CD14-positive monocyte (primary cell): ENCODE results near the gene CDH23. TPM values are rescaled to one million over a fixed set of nuclear protein-coding genes. Genes with fewer than 3 reads are reported as not detected.

ENCODE experiments used
- DNase-seq, 3 donors: peaks; one replicate each; pipeline ENCODE4 v3.0.0-alpha.2; 2011 to 2022
- H2AFZ ChIP-seq: 2 replicates; pipeline ENCODE4 v1.6.0; 2012; ENCODE audit warnings: mild to moderate bottlenecking, low read depth, low read length, inconsistent platforms; ENCODE audit not compliant: insufficient read depth, poor library complexity, severe bottlenecking
- H3K27ac ChIP-seq, 2 donors: 1 replicate in 1 of 2; 2 replicates in 1 of 2; pipeline ENCODE4 v1.5.1; 2012 to 2013; ENCODE audit warnings: low read length in 2 of 2, control low read depth in 1 of 2, inconsistent platforms in 1 of 2, low read depth in 1 of 2, mild to moderate bottlenecking in 1 of 2
- H3K27me3 ChIP-seq, 2 donors: one replicate each; pipeline versions ENCODE4 v1.6.0 to v1.6.1; 2011 to 2013; ENCODE audit warnings: low read length in 2 of 2; ENCODE audit not compliant: control insufficient read depth in 2 of 2, insufficient read depth in 2 of 2
- H3K36me3 ChIP-seq, 2 donors: replicated peaks in 1 of 2; 1 replicate in 1 of 2; 2 replicates in 1 of 2; pipeline versions ENCODE4 v1.5.1 to v1.6.1; 2012 to 2013; ENCODE audit warnings: low read length in 2 of 2, control low read depth in 1 of 2, inconsistent platforms in 1 of 2, mild to moderate bottlenecking in 1 of 2; ENCODE audit not compliant: insufficient read depth in 2 of 2, control insufficient read depth in 1 of 2
- H3K4me1 ChIP-seq, 2 donors: 1 replicate in 1 of 2; 2 replicates in 1 of 2; pipeline versions ENCODE4 v1.5.1 to v1.6.1; 2012 to 2013; ENCODE audit warnings: low read length in 2 of 2, control low read depth in 1 of 2, inconsistent platforms in 1 of 2, mild to moderate bottlenecking in 1 of 2, moderate library complexity in 1 of 2; ENCODE audit not compliant: insufficient read depth in 2 of 2, control insufficient read depth in 1 of 2
- H3K4me2 ChIP-seq: replicated peaks from 2 replicates; pipeline ENCODE3; 2012; ENCODE audit warnings: low read length, moderate library complexity, mild to moderate bottlenecking; ENCODE audit not compliant: poor library complexity, severe bottlenecking; ENCODE audit errors: extremely low read depth
- H3K4me3 ChIP-seq, 3 experiments: fragments of 200-600 bp in 1 of 3; sonication (generic) in 1 of 3; replicated peaks in 1 of 3; 1 replicate in 2 of 3; 2 replicates in 1 of 3; pipeline ENCODE4 v1.5.1; 2011 to 2013; ENCODE audit warnings: low read length in 3 of 3, mild to moderate bottlenecking in 3 of 3, control low read depth in 2 of 3, low read depth in 2 of 3, inconsistent platforms in 1 of 3, moderate library complexity in 1 of 3
- H3K79me2 ChIP-seq: 2 replicates; pipeline ENCODE4 v1.6.0; 2012; ENCODE audit warnings: mild to moderate bottlenecking, control low read depth, inconsistent platforms, low read length, moderate library complexity; ENCODE audit not compliant: insufficient read depth
- H3K9ac ChIP-seq: 2 replicates; pipeline ENCODE4 v1.6.0; 2017; ENCODE audit warnings: low read length, mild to moderate bottlenecking; ENCODE audit not compliant: insufficient read depth, poor library complexity, severe bottlenecking
- H3K9me3 ChIP-seq, 2 donors: replicated peaks in 1 of 2; 1 replicate in 1 of 2; 2 replicates in 1 of 2; pipeline versions ENCODE4 v1.5.1 to v1.6.1; 2012 to 2013; ENCODE audit warnings: low read length in 2 of 2, control low read depth in 1 of 2; ENCODE audit not compliant: control insufficient read depth in 1 of 2, insufficient read depth in 1 of 2
- H4K20me1 ChIP-seq: 2 replicates; pipeline ENCODE4 v1.6.0; 2012; ENCODE audit warnings: mild to moderate bottlenecking, low read length, control low read depth, moderate library complexity; ENCODE audit not compliant: insufficient read depth
- H3K27ac Mint-ChIP-seq, 7 donors: one replicate each; pipeline ENCODE4 v1.8.0; 2020; ENCODE audit warnings: mild to moderate bottlenecking in 7 of 7, mixed read lengths in 7 of 7, moderate library complexity in 6 of 7, inconsistent platforms in 2 of 7
- H3K27me3 Mint-ChIP-seq, 3 donors: one replicate each; pipeline ENCODE4 v1.8.0; 2021 to 2022; ENCODE audit warnings: low read depth in 3 of 3, mild to moderate bottlenecking in 3 of 3, mixed read lengths in 3 of 3, moderate library complexity in 3 of 3, inconsistent platforms in 1 of 3
- H3K36me3 Mint-ChIP-seq, 2 donors: one replicate each; pipeline ENCODE4 v1.8.0; 2020; ENCODE audit warnings: mixed read lengths in 2 of 2, inconsistent platforms in 1 of 2, mild to moderate bottlenecking in 1 of 2
- H3K4me1 Mint-ChIP-seq: one replicate; pipeline ENCODE4 v1.8.0; 2020; ENCODE audit warnings: mild to moderate bottlenecking, mixed read lengths
- H3K4me3 Mint-ChIP-seq, 2 donors: one replicate each; pipeline ENCODE4 v1.8.0; 2020; ENCODE audit warnings: mild to moderate bottlenecking in 2 of 2, mixed read lengths in 2 of 2, moderate library complexity in 1 of 2
- H3K9me3 Mint-ChIP-seq, 7 donors: one replicate each; pipeline ENCODE4 v1.8.0; 2020 to 2022; ENCODE audit warnings: mixed read lengths in 7 of 7, mild to moderate bottlenecking in 6 of 7, moderate library complexity in 6 of 7, inconsistent platforms in 2 of 7
- CTCF ChIP-seq: fragments of 200-600 bp; IDR thresholded peaks from one replicate; pipeline ENCODE4 v1.8.0; 2022; ENCODE audit warnings: antibody characterized with exemption, mild to moderate bottlenecking
- WGBS: methylation state at CpG from one replicate; pipeline ENCODE4 v1.1.5; 2013; ENCODE audit warnings: missing lambda C conversion rate; ENCODE audit not compliant: insufficient coverage; 5-methylcytosine and 5-hydroxymethylcytosine counted together
- intact Hi-C, 2 donors: fragments of 100-400 bp; cut with micrococcal nuclease; formaldehyde crosslinking; loops; one replicate each; pipeline versions ENCODE4 v1.15.0 to v1.15.1; 2023
- polyA plus RNA-seq, 3 donors: library from polyadenylated mRNA; depleted of rRNA in 1 of 3; unstranded in 2 of 3; stranded (reverse) in 1 of 3; fragments of 300-500 nt in 2 of 3; fragments of >200 nt in 1 of 3; fragmentation: Illumina TruSeq in 2 of 3; gene quantifications; 1 replicate in 2 of 3; 2 replicates in 1 of 3; pipeline ENCODE4 v1.2.3, GENCODE V29; 2012 to 2021

Gene CDH23
- polyA plus RNA-seq, 3 donors: 8.2 to 36.2 (median 10.5) TPM

- H2AFZ ChIP-seq: no peak overlapping the region
- peaks cover 0 to 6% (median 0%) of the 10 kb centered on the region in 7 donors for H3K9me3 Mint-ChIP-seq
- H3K4me2 ChIP-seq: peak overlapping the region; percentile 38
These were observed 439.9 kb downstream of the CDH23 start for GRCh38 chr10:71836596-71836974.

GRCh38 chr10:71837098-71837827 is 440.5 kb downstream of the CDH23 start:
- peaks cover 89% of the 10 kb centered on the region for H3K4me1 Mint-ChIP-seq
- no peak overlapping the region for H3K9ac ChIP-seq

More at GRCh38 chr10:71836596-71836974, 439.9 kb downstream of the CDH23 start:
- Histone ChIP-seq H3K36me3 (peaks cover 66 to 85% of the 10 kb centered on the region in 2 donors), H4K20me1 (peaks cover 99% of the 10 kb centered on the region), H3K4me3 (peak overlapping the region in 1 of 3 experiments; percentile 30), H3K27me3 (no peaks in the 10 kb centered on the region), H3K9ac (no peak overlapping the region), H3K9me3 (no peaks in the 10 kb centered on the region), H3K27ac (peak overlapping the region; percentile 64 to 72), H3K79me2 (peaks cover 100% of the 10 kb centered on the region), H3K4me1 (peaks cover 94 to 99% of the 10 kb centered on the region in 2 donors)
- DNase-seq: no peak
- TF ChIP-seq CTCF: no peak
- Mint-ChIP-seq H3K27me3 (peaks cover 0 to 3% (median 0%) of the 10 kb centered on the region in 3 donors), H3K4me3 (peak overlapping the region; percentile 28 to 42), H3K36me3 (peaks cover 85% of the 10 kb centered on the region in 2 donors), H3K27ac (peak overlapping the region; percentile 83 to 94 (median 88)), H3K4me1 (peaks cover 92% of the 10 kb centered on the region)
- 77% methylated on average over 3 of the region's 4 CpGs for WGBS
- intact Hi-C loops: no loop called here

More at GRCh38 chr10:71837098-71837827, 440.5 kb downstream of the CDH23 start:
- H3K27ac Mint-ChIP-seq: peak overlapping the region; percentile 83 to 94 (median 88)
- peaks cover 0 to 3% (median 0%) of the 10 kb centered on the region in 3 donors for H3K27me3 Mint-ChIP-seq
- Histone ChIP-seq H3K9me3 (no peaks in the 10 kb centered on the region), H3K4me3 (peak overlapping the region in 1 of 3 experiments; percentile 30), H3K27me3 (no peaks in the 10 kb centered on the region), H3K79me2 (peaks cover 100% of the 10 kb centered on the region), H4K20me1 (peaks cover 99% of the 10 kb centered on the region), H3K4me2 (peak overlapping the region; percentile 38), H3K27ac (peak overlapping the region; percentile 64 to 72), H3K4me1 (peaks cover 94 to 99% of the 10 kb centered on the region in 2 donors), H3K36me3 (peaks cover 59 to 83% of the 10 kb centered on the region in 2 donors), H2AFZ (no peak overlapping the region)
- peak in 1 of 3 donors; percentile 36 for DNase-seq
- peaks cover 0 to 6% (median 0%) of the 10 kb centered on the region in 7 donors for H3K9me3 Mint-ChIP-seq
- H3K36me3 Mint-ChIP-seq: peaks cover 81 to 83% of the 10 kb centered on the region in 2 donors
- H3K4me3 Mint-ChIP-seq: peak overlapping the region; percentile 3 to 64
- TF ChIP-seq CTCF: peak; percentile 46
- 72% methylated on average over 12 of the region's 17 CpGs for WGBS
- intact Hi-C loops: no loop called here
